WTC11 (cell line): ENCODE data around the gene GNG2. TPM values are rescaled to one million over a fixed set of nuclear protein-coding genes. Genes with fewer than 3 reads are reported as not detected.

Source experiments
- ATAC-seq: fragments of 200-7000 bp; cut with Tn5 transposase; 2 replicates; pipeline ENCODE4 v1.10.0; 2021; ENCODE audit warnings: mild to moderate bottlenecking, moderate library complexity
- CTCF ChIA-PET: fragments of 300-600 bp; sonication (Branson Sonifier 250); formaldehyde crosslinking; loops from one replicate; lab custom pipeline; 2021; ENCODE audit warnings: antibody characterized with exemption; lab: Charles Lee
- POLR2A ChIA-PET: fragments of 350-600 bp; sonication (Branson Sonifier 250); formaldehyde crosslinking; loops from one replicate; lab custom pipeline; 2021; ENCODE audit warnings: antibody characterized with exemption; lab: Charles Lee
- DNase-seq: peaks from one replicate; pipeline ENCODE4 v3.0.0; 2021; ENCODE audit warnings: low spot score
- H3K27ac Mint-ChIP-seq: 2 replicates; pipeline ENCODE4 v1.8.0; 2021; ENCODE audit warnings: mixed read lengths
- H3K27me3 Mint-ChIP-seq: 2 replicates; pipeline ENCODE4 v1.8.0; 2021; ENCODE audit warnings: low read depth, mild to moderate bottlenecking, moderate library complexity, mixed read lengths
- H3K36me3 Mint-ChIP-seq: 2 replicates; pipeline ENCODE4 v1.8.0; 2021; ENCODE audit warnings: mixed read lengths
- H3K4me1 Mint-ChIP-seq: 2 replicates; pipeline ENCODE4 v1.8.0; 2022; ENCODE audit warnings: mixed read lengths
- H3K4me3 Mint-ChIP-seq: 2 replicates; pipeline ENCODE4 v1.8.0; 2021; ENCODE audit warnings: mild to moderate bottlenecking, moderate library complexity, mixed read lengths
- H3K9me3 Mint-ChIP-seq: 2 replicates; pipeline ENCODE4 v1.8.0; 2021; ENCODE audit warnings: mixed read lengths
- ATF1 ChIP-seq: sonication (generic); formaldehyde crosslinking; IDR thresholded peaks from 2 replicates; pipeline ENCODE4 v1.8.1; 2023; ENCODE audit warnings: mild to moderate bottlenecking, moderate library complexity, missing genetic modification reagents
- CBFB ChIP-seq: sonication (generic); formaldehyde crosslinking; IDR thresholded peaks from 2 replicates; pipeline ENCODE4 v1.8.1; 2022; ENCODE audit warnings: mild to moderate bottlenecking, low read depth, missing genetic modification reagents
- ETV6 ChIP-seq: sonication (generic); formaldehyde crosslinking; IDR thresholded peaks from 2 replicates; pipeline ENCODE4 v1.8.1; 2022; ENCODE audit warnings: mild to moderate bottlenecking, missing genetic modification reagents
- FOXK1 ChIP-seq: sonication (generic); formaldehyde crosslinking; IDR thresholded peaks from 2 replicates; pipeline ENCODE4 v1.8.0; 2022; ENCODE audit warnings: mild to moderate bottlenecking, moderate library complexity, missing genetic modification reagents
- FOXP1 ChIP-seq: sonication (generic); formaldehyde crosslinking; IDR thresholded peaks from 2 replicates; pipeline ENCODE4 v1.8.0; 2022; ENCODE audit warnings: missing genetic modification reagents, mild to moderate bottlenecking, moderate library complexity, borderline replicate concordance
- FOXP4 ChIP-seq: sonication (generic); formaldehyde crosslinking; IDR thresholded peaks from 2 replicates; pipeline ENCODE4 v1.8.0; 2022; ENCODE audit warnings: mild to moderate bottlenecking, missing genetic modification reagents
- GABPB1 ChIP-seq: sonication (generic); formaldehyde crosslinking; IDR thresholded peaks from 2 replicates; pipeline ENCODE4 v1.8.1; 2023; ENCODE audit warnings: mild to moderate bottlenecking, missing genetic modification reagents
- GRHL2 ChIP-seq: fragments of 250-450 bp; sonication (Bioruptor Pico); IDR thresholded peaks from 2 replicates; pipeline ENCODE4 v1.8.0; 2022; ENCODE audit warnings: mild to moderate bottlenecking, moderate library complexity; ENCODE audit not compliant: insufficient replicate concordance, severe bottlenecking
- JAZF1 ChIP-seq: fragments of 250-450 bp; sonication (Bioruptor Pico); IDR thresholded peaks from 2 replicates; pipeline ENCODE4 v1.9.0; 2021; ENCODE audit warnings: moderate library complexity, mild to moderate bottlenecking, inconsistent platforms
- KAT7 ChIP-seq: sonication (generic); formaldehyde crosslinking; IDR thresholded peaks from 2 replicates; pipeline ENCODE4 v1.8.1; 2023; ENCODE audit warnings: missing genetic modification reagents, mild to moderate bottlenecking, borderline replicate concordance
- MAX ChIP-seq: sonication (generic); formaldehyde crosslinking; IDR thresholded peaks from 2 replicates; pipeline ENCODE4 v1.8.0; 2022; ENCODE audit warnings: mild to moderate bottlenecking, missing genetic modification reagents
- NFATC4 ChIP-seq: fragments of 250-450 bp; sonication (Bioruptor Pico); IDR thresholded peaks from 2 replicates; pipeline ENCODE4 v1.9.0; 2021; ENCODE audit warnings: mild to moderate bottlenecking
- NFE2L1 ChIP-seq: sonication (generic); formaldehyde crosslinking; IDR thresholded peaks from 2 replicates; pipeline ENCODE4 v1.8.1; 2023; ENCODE audit warnings: missing genetic modification reagents
- NFYB ChIP-seq: sonication (generic); formaldehyde crosslinking; conservative IDR thresholded peaks from 2 replicates; pipeline ENCODE4 v1.8.0; 2022; ENCODE audit warnings: low read depth, missing genetic modification reagents
- OVOL2 ChIP-seq: fragments of 250-450 bp; sonication (Bioruptor Pico); IDR thresholded peaks from 2 replicates; pipeline ENCODE4 v1.9.0; 2021; ENCODE audit warnings: mild to moderate bottlenecking, borderline replicate concordance
- RELA ChIP-seq: sonication (generic); formaldehyde crosslinking; IDR thresholded peaks from 2 replicates; pipeline ENCODE4 v1.8.1; 2022; ENCODE audit warnings: missing genetic modification reagents, mild to moderate bottlenecking, borderline replicate concordance
- SMAD4 ChIP-seq: sonication (generic); formaldehyde crosslinking; IDR thresholded peaks from 2 replicates; pipeline ENCODE4 v1.8.0; 2022; ENCODE audit warnings: mild to moderate bottlenecking, missing genetic modification reagents
- SP1 ChIP-seq: sonication (generic); formaldehyde crosslinking; conservative IDR thresholded peaks from 2 replicates; pipeline ENCODE4 v1.8.1; 2022; ENCODE audit warnings: missing genetic modification reagents
- TEAD4 ChIP-seq: sonication (generic); formaldehyde crosslinking; IDR thresholded peaks from 2 replicates; pipeline ENCODE4 v1.8.0; 2022; ENCODE audit warnings: mild to moderate bottlenecking, missing genetic modification reagents
- USF1 ChIP-seq: sonication (generic); formaldehyde crosslinking; IDR thresholded peaks from 2 replicates; pipeline ENCODE4 v1.8.0; 2022; ENCODE audit warnings: mild to moderate bottlenecking, missing genetic modification reagents
- USF2 ChIP-seq: sonication (generic); formaldehyde crosslinking; IDR thresholded peaks from 2 replicates; pipeline ENCODE4 v1.8.1; 2023; ENCODE audit warnings: mild to moderate bottlenecking, missing genetic modification reagents, moderate library complexity
- ZMAT4 ChIP-seq: fragments of 250-450 bp; sonication (Bioruptor Pico); IDR thresholded peaks from 2 replicates; pipeline ENCODE4 v1.9.0; 2021; ENCODE audit warnings: mild to moderate bottlenecking
- ZNF138 ChIP-seq: sonication (generic); formaldehyde crosslinking; conservative IDR thresholded peaks from 2 replicates; pipeline ENCODE4 v1.8.1; 2022; ENCODE audit warnings: mild to moderate bottlenecking, moderate library complexity, missing genetic modification reagents
- ZNF232 ChIP-seq: sonication (generic); formaldehyde crosslinking; IDR thresholded peaks from 2 replicates; pipeline ENCODE4 v1.8.0; 2022; ENCODE audit warnings: mild to moderate bottlenecking, missing genetic modification reagents
- ZNF263 ChIP-seq: sonication (generic); formaldehyde crosslinking; IDR thresholded peaks from 2 replicates; pipeline ENCODE4 v1.8.1; 2022; ENCODE audit warnings: low read depth, mild to moderate bottlenecking, moderate library complexity, missing genetic modification reagents
- ZNF317 ChIP-seq: sonication (generic); formaldehyde crosslinking; IDR thresholded peaks from 2 replicates; pipeline ENCODE4 v1.8.1; 2023; ENCODE audit warnings: low read depth, mild to moderate bottlenecking, moderate library complexity, missing genetic modification reagents, borderline replicate concordance
- ZNF396 ChIP-seq: fragments of 250-450 bp; sonication (Bioruptor Pico); IDR thresholded peaks from 2 replicates; pipeline ENCODE4 v1.8.0; 2021; ENCODE audit warnings: mild to moderate bottlenecking, moderate library complexity, borderline replicate concordance
- ZNF416 ChIP-seq: fragments of 250-450 bp; sonication (Bioruptor Pico); IDR thresholded peaks from 2 replicates; pipeline ENCODE4 v1.9.0; 2021; ENCODE audit warnings: mild to moderate bottlenecking, inconsistent platforms
- total RNA-seq: library from RNA; stranded (reverse); gene quantifications from 3 replicates; pipeline ENCODE4 v1.2.3, GENCODE V29; 2021

The GNG2 gene
- total RNA-seq, 1 experiment from 2014 or later, result 10.7 TPM

- TF ChIP-seq CBFB (CRISPR knock-in tag) (no peak), USF1 (CRISPR knock-in tag) (no peak), ZNF416 (CRISPR knock-in tag) (no peak)
- no peak for ATAC-seq
- Mint-ChIP-seq H3K27me3 (no peaks in the 10 kb centered on the region), H3K9me3 (peaks cover 23% of the 10 kb centered on the region), H3K4me3 (no peak overlapping the region), H3K36me3 (no peaks in the 10 kb centered on the region), H3K27ac (no peak overlapping the region), H3K4me1 (no peaks in the 10 kb centered on the region)
- POLR2A ChIA-PET, result no interaction called here
- CTCF ChIA-PET, result no interaction called here
- DNase-seq, result no peak
Observed at GRCh38 chr14:51950007-51950406, 89.6 kb downstream of the GNG2 start.

GRCh38 chr14:51951656-51952055 lies 91.2 kb downstream of the GNG2 start:
- POLR2A ChIA-PET, result no interaction called here
- Mint-ChIP-seq H3K27me3 (no peaks in the 10 kb centered on the region), H3K27ac (no peak overlapping the region), H3K9me3 (peaks cover 15% of the 10 kb centered on the region), H3K4me1 (no peaks in the 10 kb centered on the region), H3K36me3 (no peaks in the 10 kb centered on the region), H3K4me3 (no peak overlapping the region)
- CTCF ChIA-PET, result no interaction called here
- TF ChIP-seq ZNF232 (CRISPR knock-in tag) (no peak), ZNF416 (CRISPR knock-in tag) (no peak), FOXK1 (CRISPR knock-in tag) (no peak)
- ATAC-seq, result no peak
- no peak for DNase-seq

- TF ChIP-seq NFYB (CRISPR knock-in tag) (no peak), ZNF138 (CRISPR knock-in tag) (no peak), MAX (CRISPR knock-in tag) (no peak), USF2 (no peak), ATF1 (CRISPR knock-in tag) (no peak), ZMAT4 (CRISPR knock-in tag) (no peak), ZNF416 (CRISPR knock-in tag) (no peak), ZNF263 (CRISPR knock-in tag) (no peak), GABPB1 (CRISPR knock-in tag) (no peak), GRHL2 (CRISPR knock-in tag) (no peak), ZNF317 (CRISPR knock-in tag) (no peak), SMAD4 (no peak), JAZF1 (CRISPR knock-in tag) (no peak), OVOL2 (no peak), SP1 (CRISPR knock-in tag) (no peak), ZNF396 (CRISPR knock-in tag) (no peak)
- Mint-ChIP-seq H3K27me3 (no peaks in the 10 kb centered on the region; the same call in 1 of the 2 replicates), H3K36me3 (peaks cover 19% of the 10 kb centered on the region), H3K9me3 (peaks cover 21% of the 10 kb centered on the region), H3K4me3 (no peak overlapping the region), H3K4me1 (no peaks in the 10 kb centered on the region), H3K27ac (no peak overlapping the region)
- CTCF ChIA-PET, result interaction anchor here (0.8 to 1.0 kb wide), 2 partner anchors 25 to 175 kb away, joined by 4 read pairs; no protein-coding TSS in a partner anchor
- no peak for DNase-seq
- ATAC-seq, result no peak
- POLR2A ChIA-PET, result no interaction called here
Observed at GRCh38 chr14:51954031-51954430, 93.6 kb downstream of the GNG2 start.

GRCh38 chr14:51954657-51955056 lies 94.2 kb downstream of the GNG2 start:
- Mint-ChIP-seq H3K4me1 (no peaks in the 10 kb centered on the region), H3K27ac (no peak overlapping the region), H3K27me3 (no peaks in the 10 kb centered on the region; the same call in 1 of the 2 replicates), H3K36me3 (peaks cover 25% of the 10 kb centered on the region), H3K9me3 (peaks cover 27% of the 10 kb centered on the region)
- no peak for DNase-seq
- CTCF ChIA-PET, result interaction anchor here (0.8 to 1.0 kb wide), 2 partner anchors 24 to 175 kb away, joined by 4 read pairs; no protein-coding TSS in a partner anchor
- TF ChIP-seq FOXP4 (CRISPR knock-in tag) (no peak), RELA (no peak), KAT7 (CRISPR knock-in tag) (no peak), FOXP1 (CRISPR knock-in tag) (no peak), ETV6 (CRISPR knock-in tag) (no peak), NFATC4 (CRISPR knock-in tag) (no peak), NFE2L1 (CRISPR knock-in tag) (no peak), TEAD4 (CRISPR knock-in tag) (no peak)
- TF ChIP-seq, all 79 proteins: peak for 0
- POLR2A ChIA-PET, result no interaction called here
- no peak overlapping the region for H3K4me3 Mint-ChIP-seq
- ATAC-seq, result no peak
